GM21526 (cell line): ENCODE data around the gene TULP3.

Experiments
- ATAC-seq: cut with Tn5 transposase; IDR thresholded peaks from one replicate; pipeline ENCODE4 v1.9.1; 2021; ENCODE audit warnings: moderate library complexity; ENCODE audit not compliant: unreplicated experiment, low FRiP score

Gene TULP3

DNA sequence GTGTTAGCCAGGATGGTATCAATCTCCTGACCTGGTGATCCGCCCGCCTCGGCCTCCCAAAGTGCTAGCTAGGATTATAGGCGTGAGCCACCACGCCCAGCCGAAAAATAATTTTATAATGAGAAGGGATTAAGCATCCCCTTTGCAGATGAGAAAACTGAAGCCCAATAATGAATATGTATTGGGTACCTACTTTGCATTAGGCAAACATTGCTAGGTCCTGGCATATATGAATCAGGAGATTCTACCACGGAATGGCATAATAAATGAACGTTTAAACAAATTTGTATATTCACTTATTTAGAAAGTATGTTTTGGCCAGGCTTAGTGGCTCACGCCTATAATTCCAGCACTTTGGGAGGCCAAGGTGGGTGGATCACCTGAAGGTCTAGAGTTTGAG is 32.4 kb downstream of the TULP3 start:
- ATAC-seq = no peak

DNA sequence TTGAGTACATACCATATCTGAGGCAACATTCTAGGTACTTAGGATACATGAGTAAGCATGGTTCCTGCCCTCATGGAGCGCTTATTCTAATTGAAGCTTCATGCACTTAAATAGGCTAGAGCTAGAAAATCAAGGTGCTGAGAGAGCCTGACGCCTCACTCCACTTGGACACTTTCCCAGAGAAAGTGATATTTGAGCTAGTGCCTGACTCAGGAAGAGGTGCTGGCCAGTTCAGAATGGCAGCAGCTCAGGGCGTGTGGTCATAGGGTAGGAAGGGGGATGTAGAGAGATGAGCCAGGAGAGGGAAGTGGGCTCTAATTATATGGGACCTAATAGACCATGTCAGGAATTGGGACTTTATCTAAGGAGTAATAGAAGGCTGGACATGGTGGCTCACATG is 33.3 kb downstream of the TULP3 start:
- no peak for ATAC-seq

DNA sequence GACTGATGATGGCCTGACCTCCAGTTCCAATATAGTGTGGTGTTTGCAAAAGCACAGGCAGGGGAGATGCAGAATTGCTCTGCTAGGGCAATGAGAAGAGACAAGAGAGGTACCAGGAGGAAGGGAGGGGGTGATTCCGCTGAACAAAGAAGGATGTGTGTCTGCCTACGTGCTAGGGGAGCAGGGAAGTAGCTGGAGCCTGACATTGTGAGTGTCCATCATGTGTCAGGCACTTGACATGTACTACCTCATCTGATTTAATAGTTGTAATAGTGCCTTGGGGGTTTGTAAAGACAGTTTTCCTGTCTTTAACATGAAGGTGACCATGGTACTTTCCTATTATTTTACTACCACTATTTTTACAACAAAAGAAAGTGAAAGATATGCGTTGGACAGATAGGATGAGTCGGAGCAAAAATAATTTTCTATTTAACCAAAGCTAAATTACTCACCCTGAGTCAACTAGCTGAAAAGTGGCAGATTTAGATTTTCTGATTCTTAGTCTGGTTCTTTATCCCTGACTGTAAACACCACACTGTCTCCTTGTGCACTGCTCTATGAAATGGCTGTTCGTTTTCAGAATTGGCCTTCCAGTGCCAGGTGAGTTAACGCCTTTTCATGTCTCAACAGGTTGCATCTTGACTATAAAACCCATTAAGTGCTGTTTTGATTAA is 34.8 kb downstream of the TULP3 start:
- ATAC-seq = no peak

DNA sequence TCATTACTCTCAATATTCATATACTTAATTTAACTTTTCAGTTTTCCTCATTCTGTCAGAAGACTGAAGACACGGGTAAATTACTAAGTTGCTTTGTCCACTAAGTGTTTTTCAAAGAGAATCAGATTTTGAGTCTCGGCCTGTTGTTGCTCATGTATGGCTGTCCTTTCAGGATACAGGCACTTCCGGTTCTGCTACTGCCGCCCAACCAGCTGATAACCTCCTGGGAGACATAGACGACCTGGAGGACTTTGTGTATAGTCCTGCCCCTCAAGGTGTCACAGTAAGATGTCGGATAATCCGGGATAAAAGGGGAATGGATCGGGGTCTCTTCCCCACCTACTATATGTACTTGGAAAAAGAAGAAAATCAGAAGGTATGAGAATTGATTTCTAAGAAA is 40.2 kb downstream of the TULP3 start:
- ATAC-seq = no peak

DNA sequence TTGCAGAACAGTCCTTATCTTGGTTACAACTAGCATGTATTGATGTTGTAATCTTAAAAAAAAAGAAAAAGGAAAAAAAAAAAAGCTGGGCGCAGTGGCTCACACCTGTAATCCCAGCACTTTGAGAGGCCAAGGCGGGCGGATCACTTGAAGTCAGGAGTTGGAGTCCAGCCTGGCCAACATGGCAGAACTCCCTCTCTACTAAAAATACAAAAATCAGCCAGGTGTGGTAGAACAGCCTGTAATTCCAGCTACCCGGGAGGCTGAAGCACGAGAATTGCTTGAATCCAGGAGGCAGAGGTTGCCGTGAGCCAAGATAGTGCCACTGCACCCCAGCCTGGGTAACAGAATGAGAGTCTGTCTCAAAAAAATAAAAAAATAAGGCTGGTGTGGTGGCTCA is 42.9 kb downstream of the TULP3 start:
- no peak for ATAC-seq

DNA sequence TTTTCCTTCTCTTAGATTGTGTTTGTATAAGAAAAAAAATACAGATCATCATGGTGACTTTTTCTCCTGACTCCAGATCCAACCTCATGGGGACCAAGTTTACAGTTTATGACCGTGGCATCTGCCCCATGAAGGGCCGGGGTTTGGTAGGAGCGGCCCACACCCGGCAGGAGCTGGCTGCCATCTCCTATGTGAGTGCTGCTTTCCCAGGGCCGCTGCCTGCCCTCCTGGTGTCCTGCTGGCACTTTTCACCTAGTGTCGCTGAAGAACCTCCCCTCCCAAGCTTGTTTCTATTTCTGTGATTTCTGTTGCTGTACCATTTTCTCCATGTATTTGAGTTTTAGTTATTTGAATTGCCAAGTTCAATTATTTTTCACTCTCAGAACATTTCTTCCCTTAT is 43.7 kb downstream of the TULP3 start:
- ATAC-seq = no peak

DNA sequence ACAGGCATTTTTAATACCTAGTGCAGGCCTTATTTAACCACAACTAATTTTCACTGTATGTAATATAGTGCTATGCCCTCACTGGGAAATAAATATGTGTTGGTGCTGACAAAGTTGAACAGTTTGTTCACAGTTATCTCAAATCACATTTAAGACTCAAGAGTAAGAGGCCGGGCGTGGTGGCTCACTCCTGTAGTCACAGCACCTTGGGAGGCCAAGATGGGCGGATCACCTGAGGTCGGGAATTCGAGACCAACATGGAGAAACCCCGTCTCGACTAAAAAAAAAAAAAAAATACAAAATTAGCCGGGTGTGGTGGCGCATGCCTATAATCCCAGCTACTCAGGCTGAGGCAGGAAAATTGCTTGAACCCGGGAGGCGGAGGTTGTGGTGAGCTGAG is 45.6 kb downstream of the TULP3 start:
- ATAC-seq = no peak

DNA sequence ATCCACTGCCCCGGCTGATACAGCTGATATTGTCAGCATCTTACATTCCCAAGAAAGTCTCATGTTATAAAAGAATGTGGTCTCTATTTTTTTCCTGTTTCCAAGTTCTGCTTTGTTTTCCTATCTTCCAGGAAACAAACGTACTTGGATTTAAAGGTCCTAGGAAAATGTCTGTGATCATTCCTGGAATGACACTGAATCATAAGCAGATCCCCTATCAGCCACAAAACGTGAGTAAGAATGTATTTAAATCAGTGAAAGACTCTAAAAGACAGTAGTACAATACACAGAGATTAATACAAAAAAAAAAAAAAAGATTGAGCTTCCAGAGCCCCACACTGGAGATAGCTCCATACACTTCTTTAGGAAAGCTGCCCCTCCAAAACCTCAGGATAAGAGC is 46.8 kb downstream of the TULP3 start:
- ATAC-seq = no peak

DNA sequence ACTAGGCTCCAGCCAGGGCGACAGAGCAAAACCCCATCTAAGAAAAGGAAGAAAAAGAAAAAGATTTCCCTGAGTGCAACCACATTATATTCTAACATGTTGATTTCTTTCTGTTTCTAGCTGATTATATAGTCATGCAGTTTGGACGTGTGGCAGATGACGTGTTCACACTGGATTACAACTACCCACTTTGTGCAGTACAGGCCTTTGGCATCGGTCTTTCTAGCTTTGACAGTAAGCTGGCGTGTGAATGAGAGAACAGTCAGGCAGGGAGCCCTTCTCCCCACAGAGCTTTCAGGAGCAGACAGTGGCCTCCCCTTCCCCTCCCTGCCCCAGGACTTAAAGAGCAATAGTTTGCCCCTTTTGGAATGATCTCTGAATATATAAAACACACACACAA is 48.5 kb downstream of the TULP3 start:
- no peak for ATAC-seq

DNA sequence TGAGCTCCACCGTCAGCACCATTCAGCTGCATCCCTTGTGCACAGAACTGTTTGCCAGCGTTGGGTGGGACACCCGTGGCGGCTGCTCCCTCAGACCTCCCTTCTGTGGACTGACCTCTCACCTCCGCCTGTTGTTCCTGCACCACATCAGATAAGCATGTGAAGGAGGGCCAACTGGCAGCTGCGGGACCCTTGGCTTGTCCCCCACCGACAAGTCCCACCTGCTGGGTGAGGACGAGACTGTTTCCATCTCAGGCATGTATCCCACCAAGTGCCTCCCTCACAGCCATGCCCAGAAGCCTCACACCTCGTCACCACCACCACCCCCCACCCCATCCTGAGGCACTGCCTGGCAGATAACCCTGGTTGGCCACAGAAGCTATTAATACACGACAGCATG is 49.9 kb downstream of the TULP3 start:
- no peak for ATAC-seq

DNA sequence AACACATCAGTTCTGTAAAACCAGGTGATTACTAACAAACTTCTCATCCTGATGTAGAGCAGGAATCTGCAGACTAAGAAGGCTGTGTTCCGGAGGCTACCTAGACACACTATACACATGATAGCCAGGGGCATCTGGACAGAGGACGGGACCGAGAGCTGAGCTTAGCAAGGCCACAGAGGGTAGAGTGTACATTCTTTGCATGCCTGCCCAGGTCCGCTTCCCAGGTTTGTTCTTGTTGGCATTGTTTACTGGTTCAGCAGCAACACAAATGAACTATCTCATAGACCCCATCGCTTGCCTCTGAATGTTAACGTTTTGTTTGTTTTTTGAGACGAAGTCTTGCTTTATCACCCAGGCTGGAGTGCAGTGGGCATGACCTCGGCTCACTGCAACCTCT is 50.8 kb downstream of the TULP3 start:
- ATAC-seq = no peak

DNA sequence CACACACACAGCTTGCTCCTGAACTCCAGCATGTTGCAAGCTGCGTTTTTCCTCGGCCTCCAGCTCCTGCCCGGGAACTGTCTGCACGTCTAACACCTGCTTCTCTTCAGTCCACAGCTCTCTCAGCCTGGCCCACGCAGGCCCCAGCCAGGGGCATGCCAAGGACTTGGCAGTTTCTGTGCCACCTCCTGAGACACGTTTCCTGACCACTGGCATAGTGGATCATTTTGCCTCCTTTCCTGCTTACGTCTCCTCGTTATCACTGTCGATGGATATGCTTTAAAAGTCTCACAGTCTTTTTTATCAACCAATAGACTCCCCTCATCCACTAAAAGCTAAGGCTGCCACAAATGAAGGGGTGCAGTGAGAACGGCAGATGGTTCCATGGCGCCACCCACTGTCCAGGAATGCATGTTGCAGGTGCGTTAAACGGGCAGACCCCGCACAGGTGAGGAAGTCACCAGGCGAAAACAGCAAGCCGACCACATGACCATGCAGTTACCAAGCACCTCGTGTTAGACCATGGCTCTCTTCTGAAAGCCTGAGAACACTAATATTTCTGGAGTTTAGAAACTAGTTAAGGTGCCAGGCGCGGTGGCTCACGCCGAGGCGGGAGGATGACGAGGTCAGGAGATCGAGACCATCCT is 53.8 kb downstream of the TULP3 start:
- ATAC-seq = no peak

DNA sequence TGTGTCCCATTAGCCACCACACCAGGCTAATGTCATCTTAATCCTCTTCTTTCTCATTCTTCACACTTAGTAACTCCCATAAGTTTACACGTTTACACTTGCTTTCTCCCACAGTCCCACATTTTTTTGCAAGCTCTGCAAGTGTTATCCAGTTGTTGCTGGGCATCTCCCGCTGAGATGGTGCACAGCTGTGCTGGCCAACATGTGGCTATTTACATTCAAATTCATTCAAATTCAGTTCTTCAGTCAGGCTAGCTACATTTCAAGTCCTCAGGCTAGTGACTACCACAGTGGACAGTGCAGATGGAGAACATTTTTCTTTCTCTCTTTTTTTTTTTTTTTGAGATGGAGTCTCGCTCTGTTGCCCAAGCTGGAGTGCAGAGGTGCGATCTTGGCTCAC is 58.7 kb downstream of the TULP3 start:
- no peak for ATAC-seq

DNA sequence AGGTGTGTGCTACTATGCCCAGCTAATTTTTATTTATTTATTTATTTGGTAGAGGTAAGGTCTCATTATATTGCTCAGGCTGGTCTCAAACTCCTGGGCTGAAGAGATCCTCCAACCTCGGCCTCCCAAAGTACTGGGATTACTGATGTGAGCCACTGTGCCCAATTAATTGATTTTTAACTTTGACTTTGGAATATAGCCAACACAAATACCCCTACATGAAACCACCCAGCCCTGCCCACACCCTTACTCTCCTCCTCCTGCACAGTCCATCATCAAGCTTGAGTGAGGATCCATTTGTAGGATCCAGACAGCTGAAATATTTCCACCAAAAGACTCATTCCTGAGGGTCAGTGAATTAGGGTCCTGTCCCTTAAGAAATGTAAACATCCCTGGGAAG is 65.2 kb downstream of the TULP3 start:
- ATAC-seq = no peak

DNA sequence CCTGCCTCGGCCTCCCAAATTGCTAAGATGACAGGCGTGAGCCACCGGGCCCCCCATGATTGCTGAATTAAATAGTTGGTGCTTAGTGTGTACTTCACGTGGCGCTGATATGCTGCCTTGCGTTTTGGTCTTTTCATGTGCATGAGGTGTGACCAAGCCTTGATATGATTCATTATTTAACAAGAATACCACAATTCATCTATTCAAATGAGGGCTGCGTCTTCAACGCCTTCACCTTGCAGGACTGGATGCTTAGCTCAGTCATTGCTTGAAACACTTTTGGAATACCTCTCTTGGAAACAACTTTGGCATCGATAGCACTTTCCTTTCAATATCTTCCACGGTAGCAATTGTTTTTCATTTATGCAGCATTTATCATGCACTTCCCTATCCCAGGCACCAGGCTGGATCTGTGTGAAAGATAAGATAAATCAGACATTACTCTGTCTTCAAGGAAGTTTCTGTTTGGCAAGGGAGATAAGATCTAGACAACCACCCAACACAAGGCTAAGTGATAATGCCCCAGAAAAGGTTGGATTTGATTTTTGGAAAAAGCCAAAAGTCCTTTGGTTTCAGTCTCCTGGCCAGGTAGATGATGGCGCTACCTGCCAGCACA is 67.2 kb downstream of the TULP3 start:
- ATAC-seq = no peak

DNA sequence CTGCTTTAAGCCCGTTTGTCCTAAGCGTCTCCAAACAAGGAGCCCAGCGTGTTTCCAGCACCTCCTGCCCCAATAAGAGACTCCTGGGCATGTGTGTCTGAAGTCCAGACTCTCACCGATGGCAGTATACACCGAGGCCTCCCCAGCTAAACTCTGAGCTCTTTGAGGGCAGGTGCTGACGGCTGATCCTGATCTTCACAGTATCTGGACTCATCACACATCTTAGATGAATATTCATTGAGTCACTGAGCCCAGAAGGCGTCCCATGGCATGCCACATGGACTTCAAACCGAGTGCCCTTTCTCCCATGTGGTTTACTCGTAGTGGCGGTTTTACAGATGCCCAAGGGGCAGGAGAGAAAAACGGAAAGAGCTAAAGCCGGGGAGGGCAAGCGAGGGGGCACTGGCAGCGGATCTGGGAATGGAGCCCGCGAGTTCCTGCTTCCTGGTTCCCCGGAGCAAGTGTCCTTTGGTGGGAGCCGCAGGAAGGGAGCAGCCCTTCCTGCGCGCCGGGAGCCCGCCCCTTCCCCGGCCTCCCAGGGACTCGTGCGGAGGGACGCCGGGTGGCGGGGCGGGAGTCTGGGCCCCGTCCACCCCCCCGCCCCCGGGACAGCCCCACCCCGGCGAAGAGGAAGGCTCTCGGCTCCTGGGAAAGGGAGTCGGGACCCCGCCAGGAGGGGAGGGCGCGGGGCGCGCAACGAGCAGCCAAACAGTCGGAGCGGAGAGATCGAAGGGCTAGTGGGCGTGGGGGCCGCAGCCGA is 67.9 kb downstream of the TULP3 start:
- no peak for ATAC-seq

DNA sequence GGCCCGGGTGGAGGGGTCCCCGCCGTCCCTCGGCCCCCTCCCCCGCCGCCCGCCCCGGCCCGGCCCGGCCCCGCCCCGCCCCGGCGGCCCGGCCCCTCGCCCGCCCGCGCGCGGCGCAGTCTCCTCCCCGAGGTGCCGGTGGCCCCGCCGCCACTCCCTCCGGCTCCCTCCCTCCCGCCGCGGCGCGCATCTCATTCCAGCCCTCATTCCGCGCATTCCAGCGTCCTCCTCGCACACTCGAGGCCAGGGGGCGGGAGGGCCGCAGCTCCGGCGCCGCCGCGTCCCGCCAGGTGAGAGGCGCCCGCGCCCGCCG is 68.5 kb downstream of the TULP3 start, which contains the start of gene TEAD4:
TSS of gene TEAD4 (plus strand) at position 206 of the 313 bp plus-strand sequence.
- ATAC-seq = no peak

DNA sequence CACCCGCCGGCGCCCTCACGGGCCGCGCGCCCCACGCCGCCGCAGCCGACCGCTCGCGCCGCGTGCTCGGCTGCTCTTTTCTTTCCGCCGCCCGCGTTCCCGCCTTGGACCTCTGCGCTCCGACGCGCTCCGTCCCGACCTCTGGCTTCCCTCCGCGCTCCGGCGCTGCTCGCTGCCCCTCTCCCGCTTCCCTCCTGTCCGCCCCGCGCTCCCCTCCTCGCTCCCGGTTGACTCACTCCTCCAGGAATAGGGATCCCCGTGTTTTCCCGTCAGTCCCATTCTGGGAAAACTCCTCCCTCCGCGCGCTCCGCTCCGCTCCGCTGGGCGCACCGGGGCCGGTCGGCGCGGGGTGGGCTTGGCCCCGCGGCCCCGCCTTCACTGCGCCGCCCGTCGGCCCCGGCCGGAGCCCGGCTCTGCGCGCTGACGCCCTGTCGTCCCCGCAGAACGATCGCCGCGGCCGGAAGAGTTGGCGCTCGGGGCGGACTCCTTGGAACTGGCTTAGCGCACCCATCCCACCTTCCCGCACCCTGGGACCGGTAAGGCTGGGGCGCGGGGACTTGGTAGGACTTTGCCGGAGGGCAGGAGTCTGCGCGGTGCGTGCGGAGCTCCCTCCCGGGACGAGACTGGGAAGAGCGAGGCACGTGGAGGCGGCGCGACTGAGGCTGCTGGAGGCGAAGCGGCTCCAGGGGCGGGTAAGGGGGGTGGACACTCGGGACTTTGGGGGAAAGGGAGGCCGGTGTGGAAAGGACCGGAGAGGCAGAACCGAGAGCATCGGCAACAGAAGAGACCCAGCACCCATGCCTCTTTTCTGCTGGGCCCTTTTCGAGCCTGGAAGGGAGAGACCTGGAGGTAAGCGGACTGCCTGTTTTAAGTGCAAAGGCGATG is 69.1 kb downstream of the TULP3 start:
- ATAC-seq = no peak

DNA sequence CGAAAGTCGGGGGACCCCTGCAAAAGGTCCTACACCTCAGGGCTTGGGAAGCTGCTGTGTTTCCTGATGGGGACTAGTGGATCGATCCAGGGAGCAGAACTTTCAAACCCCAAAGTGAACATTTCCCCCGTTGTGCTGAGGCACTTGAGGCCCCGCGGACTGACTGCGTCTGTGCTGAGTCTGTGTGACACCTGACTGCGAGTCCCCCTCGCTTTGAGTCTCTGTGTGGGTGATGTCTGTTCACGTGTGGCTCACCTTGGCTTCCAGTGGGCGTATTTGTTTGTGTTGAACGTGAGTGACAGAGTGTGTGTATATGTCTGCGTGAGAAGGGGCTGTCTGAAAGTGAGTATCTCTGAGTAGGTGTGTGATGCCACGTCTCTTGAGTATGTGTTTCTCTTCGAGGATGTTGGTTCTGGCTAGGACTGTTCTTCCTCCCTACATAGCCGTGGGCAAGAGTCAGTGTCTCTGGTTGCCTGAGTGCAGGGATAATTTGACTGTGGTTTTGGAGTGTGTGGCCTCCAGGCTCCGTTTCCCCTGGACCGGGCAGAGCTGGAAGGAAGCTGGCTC is 69.8 kb downstream of the TULP3 start:
- no peak for ATAC-seq

DNA sequence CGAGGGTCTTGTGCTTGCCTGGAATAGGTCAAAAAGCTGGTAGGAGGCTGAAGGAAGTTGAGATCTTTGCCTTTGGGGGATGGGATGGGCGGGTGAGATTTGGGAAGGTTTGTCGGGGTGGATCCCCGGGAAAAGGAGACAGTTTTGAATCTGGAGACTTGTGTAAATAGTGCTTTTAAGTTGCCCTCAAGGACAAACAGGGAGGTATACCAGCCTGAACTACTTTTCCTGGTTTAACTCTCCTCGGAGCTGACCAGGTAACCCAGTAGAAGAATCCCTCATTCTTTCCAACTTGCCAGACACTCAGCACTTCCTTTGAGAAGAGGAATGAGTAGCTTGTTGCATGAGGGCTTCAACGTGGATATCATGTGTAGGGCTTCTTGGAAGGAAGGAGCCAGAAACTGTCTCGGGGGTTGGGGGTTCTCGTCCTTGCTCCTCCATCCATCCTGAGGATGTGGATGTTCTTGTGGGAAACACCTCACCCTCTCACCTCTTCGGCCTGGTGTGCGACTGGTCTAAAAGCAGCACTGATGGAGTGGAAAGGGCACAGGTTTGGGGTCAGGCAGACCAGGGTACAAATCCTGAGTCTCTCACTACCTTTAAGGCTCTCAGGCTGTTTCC is 70.4 kb downstream of the TULP3 start:
- ATAC-seq = no peak
